Osteoblast (primary cell): Measurements from ENCODE around the gene PRKN. TPM values are rescaled to one million over a fixed set of nuclear protein-coding genes. Genes with fewer than 3 reads are reported as not detected.

Source experiments
- DNase-seq: peaks from one replicate; pipeline ENCODE4 v3.0.0; 2011; ENCODE audit warnings: low spot score, mixed read lengths; ENCODE audit not compliant: insufficient read length; ENCODE audit errors: missing footprints
- H2AFZ ChIP-seq: 2 replicates; pipeline ENCODE4 v1.6.0; 2011; ENCODE audit warnings: mild to moderate bottlenecking, low read length
- H3K27ac ChIP-seq: 2 replicates; pipeline ENCODE4 v1.5.1; 2011; ENCODE audit warnings: mild to moderate bottlenecking, low read depth, low read length, moderate library complexity
- H3K27me3 ChIP-seq: 2 replicates; pipeline ENCODE4 v1.6.0; 2012; ENCODE audit warnings: mild to moderate bottlenecking, control low read depth, inconsistent platforms, low read length, moderate library complexity; ENCODE audit not compliant: insufficient read depth
- H3K36me3 ChIP-seq: 2 replicates; pipeline ENCODE4 v1.5.1; 2011; ENCODE audit warnings: mild to moderate bottlenecking, low read length, control low read depth, moderate library complexity; ENCODE audit not compliant: insufficient read depth
- H3K4me1 ChIP-seq: 2 replicates; pipeline ENCODE4 v1.5.1; 2011; ENCODE audit warnings: mild to moderate bottlenecking, low read length, control low read depth, moderate library complexity; ENCODE audit not compliant: insufficient read depth
- H3K4me2 ChIP-seq: 2 replicates; pipeline ENCODE4 v1.6.0; 2011; ENCODE audit warnings: mild to moderate bottlenecking, low read length; ENCODE audit not compliant: insufficient read depth
- H3K4me3 ChIP-seq: fragments of 200-600 bp; sonication (generic); 3 replicates; pipeline ENCODE4 v1.5.1; 2012; ENCODE audit warnings: mild to moderate bottlenecking, low read length, inconsistent platforms; ENCODE audit not compliant: insufficient read depth
- H3K79me2 ChIP-seq: 2 replicates; pipeline ENCODE4 v1.6.0; 2012; ENCODE audit warnings: mild to moderate bottlenecking, low read length, control low read depth, inconsistent platforms; ENCODE audit not compliant: insufficient read depth
- H3K9me3 ChIP-seq: 2 replicates; pipeline ENCODE4 v1.5.1; 2011; ENCODE audit warnings: low read depth, low read length, control low read depth
- H4K20me1 ChIP-seq: 2 replicates; pipeline ENCODE4 v1.6.0; 2012; ENCODE audit warnings: mild to moderate bottlenecking, low read length, control low read depth; ENCODE audit not compliant: insufficient read depth
- CTCF ChIP-seq: IDR thresholded peaks from 2 replicates; pipeline ENCODE4 v1.5.1; 2011; ENCODE audit warnings: mild to moderate bottlenecking, low read depth, low read length, moderate library complexity; ENCODE audit errors: extremely low read depth
- total RNA-seq: library from RNA; depleted of rRNA; stranded (reverse); fragments of >200 nt; gene quantifications from 2 replicates; pipeline ENCODE4 v1.2.3, GENCODE V29; 2012

PRKN gene
- total RNA-seq, 1 donor: 2.9 TPM

- Histone ChIP-seq H3K4me1 (no peaks in the 10 kb centered on the region), H3K27me3 (no peaks in the 10 kb centered on the region), H3K79me2 (no peaks in the 10 kb centered on the region), H3K27ac (no peak overlapping the region), H4K20me1 (no peaks in the 10 kb centered on the region), H3K36me3 (no peaks in the 10 kb centered on the region), H3K9me3 (no peaks in the 10 kb centered on the region), H2AFZ (no peak overlapping the region), H3K4me3 (no peak overlapping the region), H3K4me2 (no peak overlapping the region)
- no peak for TF ChIP-seq CTCF
- DNase-seq: no peak
Observed at GRCh38 chr6:161511447-161512095, 1216.0 kb downstream of the PRKN start.

GRCh38 chr6:161508341-161508740, 1219.2 kb downstream of the PRKN start:
- DNase-seq: no peak
- Histone ChIP-seq H3K79me2 (no peaks in the 10 kb centered on the region), H3K27me3 (no peaks in the 10 kb centered on the region), H4K20me1 (no peaks in the 10 kb centered on the region), H3K4me3 (no peak overlapping the region), H2AFZ (no peak overlapping the region), H3K9me3 (no peaks in the 10 kb centered on the region), H3K4me1 (no peaks in the 10 kb centered on the region), H3K4me2 (no peak overlapping the region), H3K36me3 (no peaks in the 10 kb centered on the region), H3K27ac (no peak overlapping the region)
- no peak for TF ChIP-seq CTCF

- no peaks in the 10 kb centered on the region for H3K79me2 ChIP-seq
- no peak overlapping the region for H3K4me3 ChIP-seq
- no peaks in the 10 kb centered on the region for H4K20me1 ChIP-seq
- no peak overlapping the region for H2AFZ ChIP-seq
- H3K36me3 ChIP-seq: no peaks in the 10 kb centered on the region
- H3K9me3 ChIP-seq: no peaks in the 10 kb centered on the region
- no peak for DNase-seq
- H3K27me3 ChIP-seq: no peaks in the 10 kb centered on the region
- no peak overlapping the region for H3K27ac ChIP-seq
- TF ChIP-seq CTCF: no peak
- no peaks in the 10 kb centered on the region for H3K4me1 ChIP-seq
- H3K4me2 ChIP-seq: no peak overlapping the region
Observed at GRCh38 chr6:161507375-161507774, 1220.2 kb downstream of the PRKN start.

GRCh38 chr6:161503570-161503969, 1224.0 kb downstream of the PRKN start:
- Histone ChIP-seq H3K27me3 (no peaks in the 10 kb centered on the region), H4K20me1 (no peaks in the 10 kb centered on the region), H3K4me2 (no peak overlapping the region), H3K27ac (no peak overlapping the region), H3K9me3 (no peaks in the 10 kb centered on the region), H2AFZ (no peak overlapping the region), H3K36me3 (no peaks in the 10 kb centered on the region), H3K4me3 (no peak overlapping the region), H3K79me2 (no peaks in the 10 kb centered on the region), H3K4me1 (no peaks in the 10 kb centered on the region)
- no peak for TF ChIP-seq CTCF
- DNase-seq: no peak
